H9 (cell line): Measurements from ENCODE around the gene CUEDC2. TPM values are rescaled to one million over a fixed set of nuclear protein-coding genes. Genes with fewer than 3 reads are reported as not detected.

Source experiments
- DNase-seq: peaks from one replicate; pipeline ENCODE4 v3.0.0-alpha.2; 2017
- H2AFZ ChIP-seq: one replicate; pipeline ENCODE4 v1.6.1; 2013; ENCODE audit warnings: mild to moderate bottlenecking, low read length, control low read depth, moderate library complexity
- H2AK5ac ChIP-seq: 2 replicates; pipeline ENCODE4 v1.6.1; 2013; ENCODE audit warnings: low read length, control low read depth, mixed read lengths; ENCODE audit not compliant: insufficient read length
- H2BK120ac ChIP-seq: one replicate; pipeline ENCODE4 v1.6.1; 2013; ENCODE audit warnings: low read depth, mild to moderate bottlenecking, low read length, control low read depth, inconsistent platforms; ENCODE audit not compliant: poor library complexity, severe bottlenecking
- H2BK12ac ChIP-seq: 2 replicates; pipeline ENCODE4 v1.6.1; 2013; ENCODE audit warnings: low read length, control low read depth, mixed read lengths, low read depth; ENCODE audit not compliant: insufficient read length
- H2BK15ac ChIP-seq: 2 replicates; pipeline ENCODE4 v1.6.1; 2013; ENCODE audit warnings: low read depth, low read length, control low read depth
- H2BK20ac ChIP-seq: one replicate; pipeline ENCODE4 v1.6.1; 2013; ENCODE audit warnings: low read depth, mild to moderate bottlenecking, low read length, control low read depth, inconsistent platforms; ENCODE audit not compliant: poor library complexity, severe bottlenecking
- H2BK5ac ChIP-seq: 2 replicates; pipeline ENCODE4 v1.6.1; 2013; ENCODE audit warnings: low read length, control low read depth, mixed read lengths; ENCODE audit not compliant: insufficient read length
- H3K14ac ChIP-seq: 2 replicates; pipeline ENCODE4 v1.6.1; 2013; ENCODE audit warnings: low read length, control low read depth; ENCODE audit not compliant: insufficient read depth
- H3K18ac ChIP-seq: 2 replicates; pipeline ENCODE4 v1.6.1; 2013; ENCODE audit warnings: low read depth, mild to moderate bottlenecking, mixed read lengths, low read length, control low read depth; ENCODE audit not compliant: insufficient read length
- H3K23ac ChIP-seq: 2 replicates; pipeline ENCODE4 v1.6.1; 2013; ENCODE audit warnings: low read length, control low read depth, mixed read lengths, low read depth; ENCODE audit not compliant: insufficient read length
- H3K23me2 ChIP-seq: 2 replicates; pipeline ENCODE4 v1.6.1; 2013; ENCODE audit warnings: low read depth, mild to moderate bottlenecking, mixed read lengths, low read length, control low read depth; ENCODE audit not compliant: insufficient read length, poor library complexity, severe bottlenecking
- H3K27ac ChIP-seq: 2 replicates; pipeline ENCODE4 v1.5.1; 2013; ENCODE audit warnings: low read length, control low read depth, mixed read lengths, low read depth; ENCODE audit not compliant: insufficient read length
- H3K27me3 ChIP-seq: 2 replicates; pipeline ENCODE4 v1.6.1; 2013; ENCODE audit warnings: low read length, control low read depth, inconsistent platforms; ENCODE audit not compliant: insufficient read depth
- H3K4ac ChIP-seq: 2 replicates; pipeline ENCODE4 v1.6.1; 2013; ENCODE audit warnings: low read depth, mild to moderate bottlenecking, control low read depth, inconsistent platforms, low read length, moderate library complexity
- H3K4me1 ChIP-seq: 2 replicates; pipeline ENCODE4 v1.6.1; 2013; ENCODE audit warnings: low read length, control low read depth, inconsistent platforms; ENCODE audit not compliant: insufficient read depth
- H3K4me2 ChIP-seq: 2 replicates; pipeline ENCODE4 v1.6.1; 2013; ENCODE audit warnings: low read length, control low read depth, mixed read lengths; ENCODE audit not compliant: insufficient read length, insufficient read depth
- H3K56ac ChIP-seq: 2 replicates; pipeline ENCODE4 v1.6.1; 2013; ENCODE audit warnings: low read depth, mild to moderate bottlenecking, mixed read lengths, low read length, control low read depth; ENCODE audit not compliant: insufficient read length
- H3K79me1 ChIP-seq: 2 replicates; pipeline ENCODE4 v1.6.1; 2013; ENCODE audit warnings: low read depth, mild to moderate bottlenecking, moderate library complexity, low read length, control low read depth, inconsistent platforms; ENCODE audit not compliant: insufficient read depth, poor library complexity, severe bottlenecking
- H3K79me2 ChIP-seq: 2 replicates; pipeline ENCODE4 v1.6.1; 2013; ENCODE audit warnings: low read length, control low read depth, inconsistent platforms; ENCODE audit not compliant: insufficient read depth
- H3K9ac ChIP-seq: 2 replicates; pipeline ENCODE4 v1.6.1; 2013; ENCODE audit warnings: low read length, control low read depth, mixed read lengths; ENCODE audit not compliant: insufficient read length; ENCODE audit errors: extremely low read depth
- H3K9me3 ChIP-seq: one replicate; pipeline ENCODE4 v1.6.1; 2013; ENCODE audit warnings: low read depth, low read length, inconsistent platforms; ENCODE audit not compliant: control insufficient read depth
- H3T11ph ChIP-seq: one replicate; pipeline ENCODE4 v1.6.1; 2013; ENCODE audit warnings: mild to moderate bottlenecking, low read length, control low read depth, inconsistent platforms
- H4K20me1 ChIP-seq: one replicate; pipeline ENCODE4 v1.6.1; 2013; ENCODE audit not compliant: control insufficient read depth, insufficient read length, insufficient read depth
- H4K5ac ChIP-seq: 2 replicates; pipeline ENCODE4 v1.6.1; 2013; ENCODE audit warnings: low read depth, mild to moderate bottlenecking, mixed read lengths, low read length, control low read depth; ENCODE audit not compliant: insufficient read length
- H4K8ac ChIP-seq: replicated peaks from 2 replicates; pipeline ENCODE4 v1.6.1; 2013; ENCODE audit warnings: low read length, control low read depth, mixed read lengths, low read depth; ENCODE audit not compliant: insufficient read length
- H4K91ac ChIP-seq: 2 replicates; pipeline ENCODE4 v1.6.1; 2013; ENCODE audit warnings: low read depth, mild to moderate bottlenecking, moderate library complexity, mixed read lengths, low read length, control low read depth; ENCODE audit not compliant: insufficient read length
- H3K27ac Mint-ChIP-seq, 3 experiments: 2 replicates in 2 of 3; 3 replicates in 1 of 3; pipeline ENCODE4 v1.8.0; 2020 to 2021; ENCODE audit warnings: mixed read lengths in 3 of 3, mild to moderate bottlenecking in 1 of 3, moderate library complexity in 1 of 3
- H3K27me3 Mint-ChIP-seq: 2 replicates; pipeline ENCODE4 v1.8.0; 2021; ENCODE audit warnings: low read depth, mild to moderate bottlenecking, moderate library complexity, mixed read lengths
- H3K36me3 Mint-ChIP-seq, 3 experiments: 2 replicates in 2 of 3; 3 replicates in 1 of 3; pipeline ENCODE4 v1.8.0; 2020 to 2021; ENCODE audit warnings: low read depth in 3 of 3, mixed read lengths in 3 of 3; ENCODE audit not compliant: insufficient read depth in 1 of 3
- H3K4me1 Mint-ChIP-seq, 2 experiments: 2 replicates each; pipeline ENCODE4 v1.8.0; 2020; ENCODE audit warnings: mixed read lengths in 2 of 2
- H3K4me3 Mint-ChIP-seq, 2 experiments: 2 replicates in 1 of 2; 3 replicates in 1 of 2; pipeline ENCODE4 v1.8.0; 2020 to 2021; ENCODE audit warnings: mild to moderate bottlenecking in 2 of 2, mixed read lengths in 2 of 2, moderate library complexity in 1 of 2
- H3K9me3 Mint-ChIP-seq, 2 experiments: 2 replicates in 1 of 2; 3 replicates in 1 of 2; pipeline ENCODE4 v1.8.0; 2020; ENCODE audit warnings: mild to moderate bottlenecking in 2 of 2, mixed read lengths in 2 of 2, moderate library complexity in 1 of 2
- CTCF ChIP-seq: fragments of 200-600 bp; sonication (generic); conservative IDR thresholded peaks from 3 replicates; pipeline ENCODE4 v1.8.0; 2021; ENCODE audit warnings: antibody characterized with exemption, mild to moderate bottlenecking
- WGBS: extraction: QIAGEN DNeasy Blood & Tissue Kit; methylation state at CpG from one replicate; pipeline ENCODE4 v1.1.7; 2013; ENCODE audit warnings: missing lambda C conversion rate, low lambda C conversion rate, mixed read lengths; ENCODE audit not compliant: insufficient read length; ENCODE audit errors: extremely low coverage; 5-methylcytosine and 5-hydroxymethylcytosine counted together
- total RNA-seq: library from RNA; stranded (reverse); gene quantifications from 2 replicates; pipeline ENCODE4 v1.2.1, GENCODE V29; 2021

The CUEDC2 gene
- total RNA-seq, 1 experiment from 2014 or later: 41.2 TPM

DNA sequence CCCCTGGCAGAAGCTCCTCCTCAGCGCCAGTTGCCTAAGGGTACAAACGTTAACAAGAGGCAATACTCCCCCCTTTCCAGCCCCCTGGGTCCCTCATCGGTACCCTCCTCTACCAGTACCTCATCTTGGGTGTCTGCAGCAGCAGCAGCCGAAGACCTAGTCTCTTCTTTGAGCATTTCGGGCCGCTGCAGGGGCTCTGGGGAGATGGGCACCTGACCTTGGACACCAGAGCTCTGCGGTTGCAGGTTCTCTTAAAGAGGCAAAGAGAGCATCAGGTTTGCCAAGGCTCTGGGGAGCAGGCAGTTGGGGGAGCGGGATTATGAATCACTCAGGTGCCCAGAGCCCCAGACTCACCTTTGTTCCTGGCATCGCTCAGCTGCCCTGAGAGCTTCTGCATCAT is 8.2 kb downstream of the CUEDC2 start:
- H2BK120ac ChIP-seq: no peak overlapping the region
- H3K27ac Mint-ChIP-seq: no peak overlapping the region
- no peak overlapping the region for H3K27ac ChIP-seq
- H3K23ac ChIP-seq: no peak overlapping the region
- no peak overlapping the region for H3K14ac ChIP-seq
- DNase-seq: no peak
- H2BK5ac ChIP-seq: no peak overlapping the region
- H2BK20ac ChIP-seq: no peak overlapping the region
- H4K5ac ChIP-seq: no peak overlapping the region
- H3K56ac ChIP-seq: no peak overlapping the region
- H4K91ac ChIP-seq: no peak overlapping the region
- H3K9ac ChIP-seq: no peak overlapping the region
- H3K23me2 ChIP-seq: peaks cover 25% of the 10 kb centered on the region
- peaks cover 6 to 17% (median 16%) of the 10 kb centered on the region in 3 experiments; a peak in 5 of 7 replicates for H3K36me3 Mint-ChIP-seq
- no peak overlapping the region for H3T11ph ChIP-seq
- H2AFZ ChIP-seq: no peak overlapping the region
- no peak overlapping the region for H2AK5ac ChIP-seq
- no peak overlapping the region for H3K18ac ChIP-seq
- no CpG with 5 or more reads among the region's 9 CpGs for WGBS
- no peaks in the 10 kb centered on the region for H3K79me2 ChIP-seq
- H3K27me3 ChIP-seq: no peaks in the 10 kb centered on the region
- H3K9me3 Mint-ChIP-seq: no peaks in the 10 kb centered on the region
- no peaks in the 10 kb centered on the region; the same call in 1 of the 2 replicates for H3K4me1 ChIP-seq
- no peak overlapping the region for H3K4ac ChIP-seq
- peaks cover 12% of the 10 kb centered on the region for H3K27me3 Mint-ChIP-seq
- no peaks in the 10 kb centered on the region for H3K9me3 ChIP-seq
- H4K8ac ChIP-seq: no peak overlapping the region
- TF ChIP-seq CTCF: no peak
- no peak overlapping the region for H3K4me2 ChIP-seq
- no peak overlapping the region for H2BK15ac ChIP-seq
- H3K4me1 Mint-ChIP-seq: peaks cover 6 to 14% of the 10 kb centered on the region in 2 experiments
- no peak overlapping the region for H3K4me3 Mint-ChIP-seq
- H2BK12ac ChIP-seq: no peak overlapping the region
- no peaks in the 10 kb centered on the region for H3K79me1 ChIP-seq
- no peaks in the 10 kb centered on the region for H4K20me1 ChIP-seq
